ENCODE data around the gene GRK4. TPM values are rescaled to one million over a fixed set of nuclear protein-coding genes. Genes with fewer than 3 reads are reported as not detected.

GRK4 gene
- total and polyA plus RNA-seq, 2 of the 8 experiments (the other 6 are each of a cell fraction or from before 2014, with no cell fraction given): 0.77 to 1.8 TPM

DNA sequence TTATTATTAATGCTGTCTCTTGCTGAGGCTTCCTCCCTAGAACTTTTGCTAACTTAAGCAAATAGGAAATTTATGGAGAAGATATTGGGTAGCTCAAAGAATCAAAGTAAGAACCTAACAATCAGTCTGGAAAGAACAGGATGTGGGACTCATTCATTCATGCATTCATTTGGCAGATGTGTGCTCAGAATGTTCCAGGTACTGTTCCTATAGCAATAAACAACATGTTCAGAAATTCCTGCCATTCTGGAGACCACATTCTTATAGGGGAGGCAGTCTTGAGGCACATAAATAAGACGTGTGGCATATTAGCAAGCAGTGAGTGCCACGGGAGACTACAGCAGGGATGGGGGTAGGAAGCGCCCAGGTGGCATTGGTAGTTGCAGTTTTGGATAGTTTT lies 5.0 kb downstream of the GRK4 start (continued):
- TF ChIP-seq TAF1 (IDR thresholded peaks at IDR 0.05; ENCODE audit: low read depth, low read length) (no peak), ATF2 (IDR thresholded peaks at IDR 0.05; ENCODE audit: low read length) (no peak), EP300 (IDR thresholded peaks at IDR 0.05; ENCODE audit: borderline replicate concordance in 1 of 2, low read depth in 2 of 2, low read length in 2 of 2) (no peak), CTCF (IDR thresholded peaks at IDR 0.05; ENCODE audit: control extremely low read depth in 1 of 3, insufficient read depth in 1 of 3, low read depth in 1 of 3, low read length in 3 of 3) (no peak), YY1 (IDR thresholded peaks at IDR 0.05; ENCODE audit: low read depth, low read length) (no peak)
